ENCODE results near the gene MDK. TPM values are rescaled to one million over a fixed set of nuclear protein-coding genes. Genes with fewer than 3 reads are reported as not detected.

Gene MDK
- polyA plus RNA-seq, 2 of the 4 experiments (the other 2 are of a cell fraction): 13.6 to 18.4 TPM

DNA sequence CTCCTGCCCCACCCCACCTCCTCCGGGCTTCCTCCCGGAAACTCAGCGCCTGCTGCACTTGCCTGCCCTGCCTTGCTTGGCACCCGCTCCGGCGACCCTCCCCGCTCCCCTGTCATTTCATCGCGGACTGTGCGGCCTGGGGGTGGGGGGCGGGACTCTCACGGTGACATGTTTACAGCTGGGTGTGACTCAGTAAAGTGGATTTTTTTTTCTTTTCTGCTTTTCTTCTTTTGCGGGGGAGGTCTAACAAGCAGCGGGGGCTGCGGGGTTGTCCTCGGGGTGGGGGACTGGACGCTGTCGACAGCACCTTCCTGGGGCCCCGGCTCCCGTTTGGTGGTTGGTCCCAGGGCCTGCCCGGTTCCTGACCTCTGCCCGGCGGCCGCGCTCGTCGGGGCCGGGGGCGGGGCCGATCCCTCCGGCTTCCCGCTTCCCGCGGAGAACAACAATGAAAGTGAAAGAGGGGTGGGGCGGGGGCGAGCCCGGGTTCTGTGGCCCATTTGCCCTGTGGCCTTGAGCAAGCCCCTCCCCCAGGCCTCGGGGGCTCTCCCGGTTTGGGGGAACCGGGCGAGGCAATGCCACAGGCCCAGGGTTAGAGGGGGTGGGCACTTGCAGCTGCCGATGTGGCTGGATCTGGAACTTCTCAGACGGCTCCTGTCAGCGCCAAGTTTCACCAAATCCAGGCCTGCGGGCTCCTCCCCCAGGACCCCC is 975 bp upstream of the MDK start:
- WGBS (ENCODE audit: missing lambda C conversion rate): 8% methylated on average over 21 of the region's 45 CpGs
- Histone ChIP-seq H3K4me2 (peak overlapping the region; percentile 99), H3K9me3 (no peaks in the 10 kb centered on the region), H3K27ac (peak overlapping the region; percentile 37 to 85), H3K4me3 (peak overlapping the region; percentile 48), H3K4me1 (peaks cover 11% of the 10 kb centered on the region)
- ChIA-PET POLR2A (no interaction called here), CTCF (interaction anchor here (1.5 to 19.6 kb wide), 3 partner anchors 10 to 165 kb away, joined by 3 to 220 read pairs (median 35); partner anchors contain the start of gene CHRM4)
- DNase-seq (ENCODE audit: low read depth in 1 of 2, low spot score in 1 of 2) (no peak), ATAC-seq (peak in 1 of 2 experiments; percentile 50; a peak in 3 of 6 replicates), FAIRE-seq (no peak)
- TF ChIP-seq, protein P1, sequence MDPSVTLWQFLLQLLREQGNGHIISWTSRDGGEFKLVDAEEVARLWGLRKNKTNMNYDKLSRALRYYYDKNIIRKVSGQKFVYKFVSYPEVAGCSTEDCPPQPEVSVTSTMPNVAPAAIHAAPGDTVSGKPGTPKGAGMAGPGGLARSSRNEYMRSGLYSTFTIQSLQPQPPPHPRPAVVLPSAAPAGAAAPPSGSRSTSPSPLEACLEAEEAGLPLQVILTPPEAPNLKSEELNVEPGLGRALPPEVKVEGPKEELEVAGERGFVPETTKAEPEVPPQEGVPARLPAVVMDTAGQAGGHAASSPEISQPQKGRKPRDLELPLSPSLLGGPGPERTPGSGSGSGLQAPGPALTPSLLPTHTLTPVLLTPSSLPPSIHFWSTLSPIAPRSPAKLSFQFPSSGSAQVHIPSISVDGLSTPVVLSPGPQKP (IDR thresholded peaks at IDR 0.05; ENCODE audit: low read depth, low read length): no peak
- TF ChIP-seq FOSL2 (IDR thresholded peaks at IDR 0.05) (no peak), FOSL2 (CRISPR knock-in tag; IDR thresholded peaks at IDR 0.05) (peak; percentile 27; the same call in 1 of the 2 replicates), CHD2 (IDR thresholded peaks at IDR 0.05; ENCODE audit: low read length, partially characterized antibody) (no peak), MAX (IDR thresholded peaks at IDR 0.05) (peak; percentile 34; the same call in 1 of the 2 replicates)
- TF ChIP-seq, protein P2, sequence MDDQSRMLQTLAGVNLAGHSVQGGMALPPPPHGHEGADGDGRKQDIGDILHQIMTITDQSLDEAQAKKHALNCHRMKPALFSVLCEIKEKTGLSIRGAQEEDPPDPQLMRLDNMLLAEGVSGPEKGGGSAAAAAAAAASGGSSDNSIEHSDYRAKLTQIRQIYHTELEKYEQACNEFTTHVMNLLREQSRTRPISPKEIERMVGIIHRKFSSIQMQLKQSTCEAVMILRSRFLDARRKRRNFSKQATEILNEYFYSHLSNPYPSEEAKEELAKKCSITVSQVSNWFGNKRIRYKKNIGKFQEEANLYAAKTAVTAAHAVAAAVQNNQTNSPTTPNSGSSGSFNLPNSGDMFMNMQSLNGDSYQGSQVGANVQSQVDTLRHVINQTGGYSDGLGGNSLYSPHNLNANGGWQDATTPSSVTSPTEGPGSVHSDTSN (IDR thresholded peaks at IDR 0.05): 0 out of 2 replicates have a peak, but pooled peaks have one; percentile 39

- FAIRE-seq: no peak
- WGBS (ENCODE audit: missing lambda C conversion rate): 79% methylated on average over 56 of the region's 66 CpGs
- ATAC-seq: no peak
- Histone ChIP-seq H3K27ac (peak overlapping the region; percentile 13 to 85; a peak in 3 of 6 replicates), H3K4me3 (peak overlapping the region; percentile 48), H3K4me1 (peaks cover 11% of the 10 kb centered on the region), H3K4me2 (peak overlapping the region; percentile 99), H3K9me3 (no peaks in the 10 kb centered on the region)
- POLR2A ChIA-PET: no interaction called here
- no peak for TF ChIP-seq CBX8 (IDR thresholded peaks at IDR 0.05)
- TF ChIP-seq CBX2 (IDR thresholded peaks at IDR 0.05; ENCODE audit: borderline replicate concordance, low read depth): no peak
- no peak for TF ChIP-seq HOXB13 (CRISPR knock-in tag; IDR thresholded peaks at IDR 0.05; ENCODE audit: low read depth)
- TF ChIP-seq CHD4 (IDR thresholded peaks at IDR 0.05; ENCODE audit: borderline replicate concordance): no peak
- DNase-seq (ENCODE audit: low read depth in 1 of 2, low spot score in 1 of 2): no peak
- CTCF ChIA-PET: interaction anchor here (0.6 to 19.6 kb wide), 8 partner anchors 8 to 362 kb away, joined by 3 to 220 read pairs (median 8); partner anchors contain the start of gene CHRM4
Observed at GRCh38 chr11:46381819-46382645, 563 bp downstream of the MDK start.

- no peak for TF ChIP-seq MAZ (IDR thresholded peaks at IDR 0.05; ENCODE audit: borderline replicate concordance, low read depth, low read length)
- TF ChIP-seq, protein P3, sequence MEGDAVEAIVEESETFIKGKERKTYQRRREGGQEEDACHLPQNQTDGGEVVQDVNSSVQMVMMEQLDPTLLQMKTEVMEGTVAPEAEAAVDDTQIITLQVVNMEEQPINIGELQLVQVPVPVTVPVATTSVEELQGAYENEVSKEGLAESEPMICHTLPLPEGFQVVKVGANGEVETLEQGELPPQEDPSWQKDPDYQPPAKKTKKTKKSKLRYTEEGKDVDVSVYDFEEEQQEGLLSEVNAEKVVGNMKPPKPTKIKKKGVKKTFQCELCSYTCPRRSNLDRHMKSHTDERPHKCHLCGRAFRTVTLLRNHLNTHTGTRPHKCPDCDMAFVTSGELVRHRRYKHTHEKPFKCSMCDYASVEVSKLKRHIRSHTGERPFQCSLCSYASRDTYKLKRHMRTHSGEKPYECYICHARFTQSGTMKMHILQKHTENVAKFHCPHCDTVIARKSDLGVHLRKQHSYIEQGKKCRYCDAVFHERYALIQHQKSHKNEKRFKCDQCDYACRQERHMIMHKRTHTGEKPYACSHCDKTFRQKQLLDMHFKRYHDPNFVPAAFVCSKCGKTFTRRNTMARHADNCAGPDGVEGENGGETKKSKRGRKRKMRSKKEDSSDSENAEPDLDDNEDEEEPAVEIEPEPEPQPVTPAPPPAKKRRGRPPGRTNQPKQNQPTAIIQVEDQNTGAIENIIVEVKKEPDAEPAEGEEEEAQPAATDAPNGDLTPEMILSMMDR (IDR thresholded peaks at IDR 0.05): peak; percentile 61
- no peak for TF ChIP-seq NFE2L2 (conservative IDR thresholded peaks at IDR 0.05; ENCODE audit: low read length)
- no peak for TF ChIP-seq ZSCAN20 (CRISPR knock-in tag; IDR thresholded peaks at IDR 0.05)
- peak; percentile 38; the same call in 1 of the 3 replicates for TF ChIP-seq SMC3 (IDR thresholded peaks at IDR 0.05)
- TF ChIP-seq ZC3H11A (IDR thresholded peaks at IDR 0.05): no peak
- no peak for TF ChIP-seq HDAC2 (IDR thresholded peaks at IDR 0.05)
- peak in 1 of 2 experiments; percentile 51; a peak in 3 of 5 replicates for TF ChIP-seq RAD21 (conservative IDR thresholded peaks at IDR 0.05 in 1 of 2, IDR thresholded peaks at IDR 0.05 in 1 of 2)
- no peak for FAIRE-seq
- peak; percentile 75 to 90 for DNase-seq (ENCODE audit: low read depth in 1 of 2, low spot score in 1 of 2)
- ATAC-seq: peak; percentile 40 to 63; a peak in 4 of 6 replicates
- CTCF ChIA-PET: interaction anchor here (0.5 to 2.2 kb wide), 32 partner anchors 9 to 438 kb away, joined by 3 to 17 read pairs (median 4); partner anchors contain the start of gene CHRM4
- 61% methylated on average over 11 of the region's 18 CpGs for WGBS (ENCODE audit: missing lambda C conversion rate)
- Histone ChIP-seq H3K9me3 (no peaks in the 10 kb centered on the region), H3K4me2 (no peak overlapping the region), H3K4me3 (no peak overlapping the region), H3K4me1 (peaks cover 11% of the 10 kb centered on the region), H3K27ac (no peak overlapping the region)
- POLR2A ChIA-PET: no interaction called here
Observed at GRCh38 chr11:46382646-46383403, 1.4 kb downstream of the MDK start.

Data from A549 (cell line).